ENCODE data around the gene GTF2A1.

DNA sequence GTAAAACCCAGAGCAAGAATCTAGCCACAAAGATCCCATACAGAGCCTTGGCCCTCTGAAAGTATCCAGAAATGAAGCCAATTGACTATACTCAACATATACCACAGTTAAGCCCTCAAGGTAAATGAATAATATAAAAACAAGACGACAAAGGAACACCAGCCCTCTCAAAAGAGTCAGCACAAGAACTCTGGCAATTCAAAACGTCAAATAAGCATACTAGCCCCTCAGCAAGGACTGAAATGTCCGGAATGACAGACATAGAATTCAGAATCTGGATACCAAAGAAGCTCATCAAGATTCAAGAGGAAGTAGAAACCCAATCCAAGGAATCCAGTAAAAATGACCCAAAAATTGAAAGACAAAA is 49.9 kb downstream of the GTF2A1 start:
- TF ChIP-seq, protein P1, sequence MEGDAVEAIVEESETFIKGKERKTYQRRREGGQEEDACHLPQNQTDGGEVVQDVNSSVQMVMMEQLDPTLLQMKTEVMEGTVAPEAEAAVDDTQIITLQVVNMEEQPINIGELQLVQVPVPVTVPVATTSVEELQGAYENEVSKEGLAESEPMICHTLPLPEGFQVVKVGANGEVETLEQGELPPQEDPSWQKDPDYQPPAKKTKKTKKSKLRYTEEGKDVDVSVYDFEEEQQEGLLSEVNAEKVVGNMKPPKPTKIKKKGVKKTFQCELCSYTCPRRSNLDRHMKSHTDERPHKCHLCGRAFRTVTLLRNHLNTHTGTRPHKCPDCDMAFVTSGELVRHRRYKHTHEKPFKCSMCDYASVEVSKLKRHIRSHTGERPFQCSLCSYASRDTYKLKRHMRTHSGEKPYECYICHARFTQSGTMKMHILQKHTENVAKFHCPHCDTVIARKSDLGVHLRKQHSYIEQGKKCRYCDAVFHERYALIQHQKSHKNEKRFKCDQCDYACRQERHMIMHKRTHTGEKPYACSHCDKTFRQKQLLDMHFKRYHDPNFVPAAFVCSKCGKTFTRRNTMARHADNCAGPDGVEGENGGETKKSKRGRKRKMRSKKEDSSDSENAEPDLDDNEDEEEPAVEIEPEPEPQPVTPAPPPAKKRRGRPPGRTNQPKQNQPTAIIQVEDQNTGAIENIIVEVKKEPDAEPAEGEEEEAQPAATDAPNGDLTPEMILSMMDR (IDR thresholded peaks at IDR 0.05; ENCODE audit: low read depth, low read length, missing input control), result no peak
- TF ChIP-seq, protein P2, sequence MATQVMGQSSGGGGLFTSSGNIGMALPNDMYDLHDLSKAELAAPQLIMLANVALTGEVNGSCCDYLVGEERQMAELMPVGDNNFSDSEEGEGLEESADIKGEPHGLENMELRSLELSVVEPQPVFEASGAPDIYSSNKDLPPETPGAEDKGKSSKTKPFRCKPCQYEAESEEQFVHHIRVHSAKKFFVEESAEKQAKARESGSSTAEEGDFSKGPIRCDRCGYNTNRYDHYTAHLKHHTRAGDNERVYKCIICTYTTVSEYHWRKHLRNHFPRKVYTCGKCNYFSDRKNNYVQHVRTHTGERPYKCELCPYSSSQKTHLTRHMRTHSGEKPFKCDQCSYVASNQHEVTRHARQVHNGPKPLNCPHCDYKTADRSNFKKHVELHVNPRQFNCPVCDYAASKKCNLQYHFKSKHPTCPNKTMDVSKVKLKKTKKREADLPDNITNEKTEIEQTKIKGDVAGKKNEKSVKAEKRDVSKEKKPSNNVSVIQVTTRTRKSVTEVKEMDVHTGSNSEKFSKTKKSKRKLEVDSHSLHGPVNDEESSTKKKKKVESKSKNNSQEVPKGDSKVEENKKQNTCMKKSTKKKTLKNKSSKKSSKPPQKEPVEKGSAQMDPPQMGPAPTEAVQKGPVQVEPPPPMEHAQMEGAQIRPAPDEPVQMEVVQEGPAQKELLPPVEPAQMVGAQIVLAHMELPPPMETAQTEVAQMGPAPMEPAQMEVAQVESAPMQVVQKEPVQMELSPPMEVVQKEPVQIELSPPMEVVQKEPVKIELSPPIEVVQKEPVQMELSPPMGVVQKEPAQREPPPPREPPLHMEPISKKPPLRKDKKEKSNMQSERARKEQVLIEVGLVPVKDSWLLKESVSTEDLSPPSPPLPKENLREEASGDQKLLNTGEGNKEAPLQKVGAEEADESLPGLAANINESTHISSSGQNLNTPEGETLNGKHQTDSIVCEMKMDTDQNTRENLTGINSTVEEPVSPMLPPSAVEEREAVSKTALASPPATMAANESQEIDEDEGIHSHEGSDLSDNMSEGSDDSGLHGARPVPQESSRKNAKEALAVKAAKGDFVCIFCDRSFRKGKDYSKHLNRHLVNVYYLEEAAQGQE (IDR thresholded peaks at IDR 0.05), result no peak
- TF ChIP-seq EGR1 (IDR thresholded peaks at IDR 0.05; ENCODE audit: low read depth in 2 of 2) (no peak), HNF4G (IDR thresholded peaks at IDR 0.05) (no peak), SP1 (IDR thresholded peaks at IDR 0.05) (no peak), RAD21 (IDR thresholded peaks at IDR 0.05) (no peak), YY1 (IDR thresholded peaks at IDR 0.05) (no peak), TAF1 (conservative IDR thresholded peaks at IDR 0.05) (no peak), GABPA (IDR thresholded peaks at IDR 0.05 in 1 of 2, conservative IDR thresholded peaks at IDR 0.05 in 1 of 2) (no peak), JUND (IDR thresholded peaks at IDR 0.05) (no peak), RXRA (IDR thresholded peaks at IDR 0.05) (no peak)
- TF ChIP-seq, protein P3, sequence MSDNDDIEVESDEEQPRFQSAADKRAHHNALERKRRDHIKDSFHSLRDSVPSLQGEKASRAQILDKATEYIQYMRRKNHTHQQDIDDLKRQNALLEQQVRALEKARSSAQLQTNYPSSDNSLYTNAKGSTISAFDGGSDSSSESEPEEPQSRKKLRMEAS (IDR thresholded peaks at IDR 0.05), result no peak
- TF ChIP-seq, protein P4, sequence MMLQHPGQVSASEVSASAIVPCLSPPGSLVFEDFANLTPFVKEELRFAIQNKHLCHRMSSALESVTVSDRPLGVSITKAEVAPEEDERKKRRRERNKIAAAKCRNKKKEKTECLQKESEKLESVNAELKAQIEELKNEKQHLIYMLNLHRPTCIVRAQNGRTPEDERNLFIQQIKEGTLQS (IDR thresholded peaks at IDR 0.05), result no peak
- TF ChIP-seq, protein P5, sequence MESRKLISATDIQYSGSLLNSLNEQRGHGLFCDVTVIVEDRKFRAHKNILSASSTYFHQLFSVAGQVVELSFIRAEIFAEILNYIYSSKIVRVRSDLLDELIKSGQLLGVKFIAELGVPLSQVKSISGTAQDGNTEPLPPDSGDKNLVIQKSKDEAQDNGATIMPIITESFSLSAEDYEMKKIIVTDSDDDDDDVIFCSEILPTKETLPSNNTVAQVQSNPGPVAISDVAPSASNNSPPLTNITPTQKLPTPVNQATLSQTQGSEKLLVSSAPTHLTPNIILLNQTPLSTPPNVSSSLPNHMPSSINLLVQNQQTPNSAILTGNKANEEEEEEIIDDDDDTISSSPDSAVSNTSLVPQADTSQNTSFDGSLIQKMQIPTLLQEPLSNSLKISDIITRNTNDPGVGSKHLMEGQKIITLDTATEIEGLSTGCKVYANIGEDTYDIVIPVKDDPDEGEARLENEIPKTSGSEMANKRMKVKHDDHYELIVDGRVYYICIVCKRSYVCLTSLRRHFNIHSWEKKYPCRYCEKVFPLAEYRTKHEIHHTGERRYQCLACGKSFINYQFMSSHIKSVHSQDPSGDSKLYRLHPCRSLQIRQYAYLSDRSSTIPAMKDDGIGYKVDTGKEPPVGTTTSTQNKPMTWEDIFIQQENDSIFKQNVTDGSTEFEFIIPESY (IDR thresholded peaks at IDR 0.05), result no peak
